ENCODE data around the gene F3. TPM values are rescaled to one million over a fixed set of nuclear protein-coding genes. Genes with fewer than 3 reads are reported as not detected.

The F3 gene
- total and polyA plus RNA-seq, 2 experiments from 2014 or later, result 281 to 390 TPM

GRCh38 chr1:94582565-94582964, 41.0 kb upstream of the F3 start:
- TF ChIP-seq CTCF (IDR thresholded peaks at IDR 0.05; ENCODE audit: poor library complexity) (no peak), EZH2phosphoT487 (IDR thresholded peaks at IDR 0.05; ENCODE audit: low read depth, severe bottlenecking, unreplicated experiment) (no peak), EZH2 (IDR thresholded peaks at IDR 0.05; ENCODE audit: borderline replicate concordance) (no peak)

GRCh38 chr1:94580367-94581115, 39.0 kb upstream of the F3 start:
- Histone ChIP-seq H3K9me3 (ENCODE audit: low read depth) (no peaks in the 10 kb centered on the region), H3K27ac (peak overlapping the region; percentile 83), H4K20me1 (ENCODE audit: insufficient read depth, poor library complexity, severe bottlenecking) (no peaks in the 10 kb centered on the region), H3K4me2 (peak overlapping the region; percentile 40), H3K27me3 (no peaks in the 10 kb centered on the region), H3K4me1 (ENCODE audit: insufficient read depth) (peaks cover 26% of the 10 kb centered on the region), H2AFZ (peak overlapping the region; percentile 13), H3K9me2 (replicated peaks; ENCODE audit: insufficient read depth) (no peaks in the 10 kb centered on the region), H3K4me3 (peak overlapping the region; percentile 2), H3K79me2 (no peaks in the 10 kb centered on the region), H3K36me3 (replicated peaks; ENCODE audit: insufficient read depth, low read depth) (no peaks in the 10 kb centered on the region)
- WGBS (ENCODE audit: low lambda C conversion rate, missing lambda C conversion rate), result 65% methylated on average over 10 of the region's 10 CpGs
- no peak for DNase-seq (ENCODE audit: low spot score)
- no peak for TF ChIP-seq CTCF (IDR thresholded peaks at IDR 0.05; ENCODE audit: poor library complexity)
- no peak for TF ChIP-seq EZH2 (IDR thresholded peaks at IDR 0.05; ENCODE audit: borderline replicate concordance)

More at GRCh38 chr1:94582565-94582964, 41.0 kb upstream of the F3 start:
- Histone ChIP-seq H3K79me2 (no peaks in the 10 kb centered on the region), H3K27me3 (no peaks in the 10 kb centered on the region), H4K20me1 (ENCODE audit: insufficient read depth, poor library complexity, severe bottlenecking) (no peaks in the 10 kb centered on the region), H3K4me2 (no peak overlapping the region), H3K36me3 (replicated peaks; ENCODE audit: insufficient read depth, low read depth) (no peaks in the 10 kb centered on the region), H3K4me3 (no peak overlapping the region), H3K4me1 (ENCODE audit: insufficient read depth) (peaks cover 32% of the 10 kb centered on the region), H3K9me2 (replicated peaks; ENCODE audit: insufficient read depth) (no peaks in the 10 kb centered on the region), H2AFZ (no peak overlapping the region), H3K9me3 (ENCODE audit: low read depth) (no peaks in the 10 kb centered on the region), H3K27ac (no peak overlapping the region)
- WGBS (ENCODE audit: low lambda C conversion rate, missing lambda C conversion rate), result 81% methylated on average over 2 of the region's 2 CpGs
- no peak for DNase-seq (ENCODE audit: low spot score)

- Histone ChIP-seq H3K4me1 (ENCODE audit: insufficient read depth) (peaks cover 26% of the 10 kb centered on the region), H3K9me3 (ENCODE audit: low read depth) (no peaks in the 10 kb centered on the region), H3K4me2 (peak overlapping the region; percentile 40), H3K27me3 (no peaks in the 10 kb centered on the region), H3K9me2 (replicated peaks; ENCODE audit: insufficient read depth) (no peaks in the 10 kb centered on the region), H3K4me3 (no peak overlapping the region), H2AFZ (peak overlapping the region; percentile 13), H3K79me2 (no peaks in the 10 kb centered on the region), H4K20me1 (ENCODE audit: insufficient read depth, poor library complexity, severe bottlenecking) (no peaks in the 10 kb centered on the region), H3K27ac (peak overlapping the region; percentile 83), H3K36me3 (replicated peaks; ENCODE audit: insufficient read depth, low read depth) (no peaks in the 10 kb centered on the region)
- peak; percentile 82 for DNase-seq (ENCODE audit: low spot score)
- TF ChIP-seq EZH2phosphoT487 (IDR thresholded peaks at IDR 0.05; ENCODE audit: low read depth, severe bottlenecking, unreplicated experiment), result no peak
- TF ChIP-seq CTCF (IDR thresholded peaks at IDR 0.05; ENCODE audit: poor library complexity), result no peak
- no peak for TF ChIP-seq EZH2 (IDR thresholded peaks at IDR 0.05; ENCODE audit: borderline replicate concordance)
- WGBS (ENCODE audit: low lambda C conversion rate, missing lambda C conversion rate), result 37% methylated on average over 2 of the region's 2 CpGs
Measured at GRCh38 chr1:94579876-94580294, 38.3 kb upstream of the F3 start.
